ENCODE results near the gene EPHB4. TPM values are rescaled to one million over a fixed set of nuclear protein-coding genes. Genes with fewer than 3 reads are reported as not detected.

EPHB4 gene
- total and polyA plus RNA-seq, 2 of the 4 experiments (the other 2 are of a cell fraction) = 34.5 to 36.4 TPM

- no peak for TF ChIP-seq USF2 (IDR thresholded peaks at IDR 0.05; ENCODE audit: low read depth, low read length)
- no peak for TF ChIP-seq CHD1 (IDR thresholded peaks at IDR 0.05; ENCODE audit: low read depth, low read length)
Observed at GRCh38 chr7:100801833-100802568, 25.3 kb downstream of the EPHB4 start (continued).

Measured in IMR-90 (cell line).